ENCODE results near the gene SMO. TPM values are rescaled to one million over a fixed set of nuclear protein-coding genes. Genes with fewer than 3 reads are reported as not detected.

The SMO gene
- total and polyA plus RNA-seq, 4 donors: 2.9 to 16.3 (median 10.7) TPM

- Histone ChIP-seq H3K27ac (ENCODE audit: low read depth in 1 of 2, low read length in 2 of 2) (no peak overlapping the region), H3K4me3 (ENCODE audit: low read depth in 1 of 3, low read length in 3 of 3) (no peak overlapping the region), H3K9me3 (ENCODE audit: control insufficient read depth in 4 of 4, low read length in 3 of 4) (no peaks in the 10 kb centered on the region), H3K36me3 (ENCODE audit: control insufficient read depth in 4 of 4, insufficient read depth in 3 of 4, low read depth in 1 of 4, low read length in 3 of 4) (peaks cover 0 to 4% (median 0%) of the 10 kb centered on the region in 4 donors), H3K4me1 (ENCODE audit: control insufficient read depth in 4 of 4, insufficient read depth in 4 of 4, low read length in 3 of 4) (peaks cover 0 to 6% (median 2%) of the 10 kb centered on the region in 4 donors), H3K9ac (ENCODE audit: low read depth in 1 of 2, low read length in 2 of 2) (no peak overlapping the region), H3K27me3 (ENCODE audit: control insufficient read depth in 4 of 4, insufficient read depth in 4 of 4, low read length in 3 of 4) (no peaks in the 10 kb centered on the region)
- DNase-seq (ENCODE audit: low spot score): no peak
- WGBS: 72% methylated on average over 20 of the region's 20 CpGs
- TF ChIP-seq FOXA1 (IDR thresholded peaks at IDR 0.05) (no peak), REST (IDR thresholded peaks at IDR 0.05) (no peak), ZBTB33 (IDR thresholded peaks at IDR 0.05) (no peak), FOXA2 (IDR thresholded peaks at IDR 0.05) (no peak), HNF4G (IDR thresholded peaks at IDR 0.05) (no peak), RAD21 (IDR thresholded peaks at IDR 0.05) (no peak)
- TF ChIP-seq, protein P1, sequence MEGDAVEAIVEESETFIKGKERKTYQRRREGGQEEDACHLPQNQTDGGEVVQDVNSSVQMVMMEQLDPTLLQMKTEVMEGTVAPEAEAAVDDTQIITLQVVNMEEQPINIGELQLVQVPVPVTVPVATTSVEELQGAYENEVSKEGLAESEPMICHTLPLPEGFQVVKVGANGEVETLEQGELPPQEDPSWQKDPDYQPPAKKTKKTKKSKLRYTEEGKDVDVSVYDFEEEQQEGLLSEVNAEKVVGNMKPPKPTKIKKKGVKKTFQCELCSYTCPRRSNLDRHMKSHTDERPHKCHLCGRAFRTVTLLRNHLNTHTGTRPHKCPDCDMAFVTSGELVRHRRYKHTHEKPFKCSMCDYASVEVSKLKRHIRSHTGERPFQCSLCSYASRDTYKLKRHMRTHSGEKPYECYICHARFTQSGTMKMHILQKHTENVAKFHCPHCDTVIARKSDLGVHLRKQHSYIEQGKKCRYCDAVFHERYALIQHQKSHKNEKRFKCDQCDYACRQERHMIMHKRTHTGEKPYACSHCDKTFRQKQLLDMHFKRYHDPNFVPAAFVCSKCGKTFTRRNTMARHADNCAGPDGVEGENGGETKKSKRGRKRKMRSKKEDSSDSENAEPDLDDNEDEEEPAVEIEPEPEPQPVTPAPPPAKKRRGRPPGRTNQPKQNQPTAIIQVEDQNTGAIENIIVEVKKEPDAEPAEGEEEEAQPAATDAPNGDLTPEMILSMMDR (IDR thresholded peaks at IDR 0.05; ENCODE audit: low read depth, low read length, missing input control): no peak
- TF ChIP-seq, protein P2, sequence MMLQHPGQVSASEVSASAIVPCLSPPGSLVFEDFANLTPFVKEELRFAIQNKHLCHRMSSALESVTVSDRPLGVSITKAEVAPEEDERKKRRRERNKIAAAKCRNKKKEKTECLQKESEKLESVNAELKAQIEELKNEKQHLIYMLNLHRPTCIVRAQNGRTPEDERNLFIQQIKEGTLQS (IDR thresholded peaks at IDR 0.05): no peak
Measured at GRCh38 chr7:129168231-129169021, 20.0 kb upstream of the SMO start.

DNA sequence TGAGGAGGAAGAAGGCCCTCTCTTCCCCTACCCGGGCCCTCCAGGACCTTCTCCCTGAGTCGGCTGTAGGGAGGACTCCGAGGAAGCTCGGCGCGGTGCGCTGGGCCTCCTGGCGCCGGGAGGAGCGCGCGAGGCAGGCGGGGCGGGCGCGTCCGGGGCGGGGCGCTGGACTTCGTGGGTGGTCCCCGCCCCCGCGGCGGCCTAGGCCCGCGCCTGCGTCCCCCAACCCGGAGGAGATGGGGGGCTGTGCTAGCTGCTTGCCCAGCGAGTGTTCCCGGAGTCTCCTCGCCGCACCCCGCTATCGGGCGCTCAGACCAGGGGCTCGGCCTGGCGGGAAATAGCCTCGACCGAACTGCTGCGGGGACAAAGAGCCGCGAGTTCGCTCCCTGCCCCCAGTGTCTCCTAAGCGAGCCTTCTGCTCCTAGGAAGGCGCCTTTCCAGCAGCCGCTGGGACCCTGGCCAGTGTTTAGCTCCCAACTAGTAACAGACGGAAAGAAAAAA is 19.2 kb upstream of the SMO start:
- Histone ChIP-seq H3K27me3 (ENCODE audit: control insufficient read depth in 4 of 4, insufficient read depth in 4 of 4, low read length in 3 of 4) (no peaks in the 10 kb centered on the region), H3K4me3 (ENCODE audit: low read depth in 1 of 3, low read length in 3 of 3) (peak overlapping the region in 2 of 3 donors; percentile 3 to 49), H3K4me1 (ENCODE audit: control insufficient read depth in 4 of 4, insufficient read depth in 4 of 4, low read length in 3 of 4) (peaks cover 0 to 6% (median 2%) of the 10 kb centered on the region in 4 donors), H3K9ac (ENCODE audit: low read depth in 1 of 2, low read length in 2 of 2) (no peak overlapping the region), H3K36me3 (ENCODE audit: control insufficient read depth in 4 of 4, insufficient read depth in 3 of 4, low read depth in 1 of 4, low read length in 3 of 4) (peaks cover 0 to 4% (median 0%) of the 10 kb centered on the region in 4 donors), H3K27ac (ENCODE audit: low read depth in 1 of 2, low read length in 2 of 2) (no peak overlapping the region), H3K9me3 (ENCODE audit: control insufficient read depth in 4 of 4, low read length in 3 of 4) (no peaks in the 10 kb centered on the region)
- DNase-seq (ENCODE audit: low spot score): peak; percentile 63
- TF ChIP-seq HNF4G (IDR thresholded peaks at IDR 0.05) (no peak), RXRA (IDR thresholded peaks at IDR 0.05) (no peak), NR2F2 (IDR thresholded peaks at IDR 0.05) (no peak), HNF4A (conservative IDR thresholded peaks at IDR 0.05) (no peak), SP1 (IDR thresholded peaks at IDR 0.05) (no peak), EGR1 (IDR thresholded peaks at IDR 0.05; ENCODE audit: low read depth in 2 of 2) (no peak), ZBTB33 (IDR thresholded peaks at IDR 0.05) (no peak), FOXA1 (IDR thresholded peaks at IDR 0.05) (no peak), GABPA (IDR thresholded peaks at IDR 0.05 in 1 of 2, conservative IDR thresholded peaks at IDR 0.05 in 1 of 2) (no peak)
- TF ChIP-seq, protein P2 (IDR thresholded peaks at IDR 0.05): no peak
- TF ChIP-seq, protein P1 (IDR thresholded peaks at IDR 0.05; ENCODE audit: low read depth, low read length, missing input control): no peak
- WGBS: 29% methylated on average over 47 of the region's 47 CpGs

Data from liver (tissue), 9 donors.